Astrocyte (in vitro differentiated cells and primary cell): ENCODE results near the gene ACTA2. TPM values are rescaled to one million over a fixed set of nuclear protein-coding genes. Genes with fewer than 3 reads are reported as not detected.

Experiments
- DNase-seq: peaks from one replicate; pipeline ENCODE4 v3.0.0-alpha.2; 2010; ENCODE audit warnings: low read depth
- FAIRE-seq: peaks from 2 replicates; lab custom pipeline; 2011; peaks lifted over from hg19 to GRCh38; lab: Jason Lieb, UNC
- H2AFZ ChIP-seq: 2 replicates; pipeline ENCODE4 v1.6.0; 2012; ENCODE audit warnings: low read depth, low read length, inconsistent platforms
- H3K27ac ChIP-seq: 2 replicates; pipeline ENCODE4 v1.5.1; 2011; ENCODE audit warnings: low read depth, low read length, inconsistent platforms
- H3K27me3 ChIP-seq: 2 replicates; pipeline ENCODE4 v1.6.0; 2011; ENCODE audit warnings: low read length, inconsistent platforms; ENCODE audit not compliant: insufficient read depth
- H3K36me3 ChIP-seq: 2 replicates; pipeline ENCODE4 v1.5.1; 2011; ENCODE audit warnings: low read length, inconsistent platforms; ENCODE audit not compliant: insufficient read depth
- H3K4me1 ChIP-seq: 2 replicates; pipeline ENCODE4 v1.5.1; 2011; ENCODE audit warnings: low read length, inconsistent platforms; ENCODE audit not compliant: insufficient read depth
- H3K4me2 ChIP-seq: 2 replicates; pipeline ENCODE4 v1.6.0; 2012; ENCODE audit warnings: low read length, inconsistent platforms
- H3K4me3 ChIP-seq: 2 replicates; pipeline ENCODE4 v1.5.1; 2011; ENCODE audit warnings: low read depth, mild to moderate bottlenecking, low read length, inconsistent platforms; ENCODE audit not compliant: insufficient read depth
- H3K79me2 ChIP-seq: 2 replicates; pipeline ENCODE4 v1.6.0; 2012; ENCODE audit warnings: mild to moderate bottlenecking, low read length, inconsistent platforms; ENCODE audit not compliant: insufficient read depth
- H3K9ac ChIP-seq: 2 replicates; pipeline ENCODE4 v1.6.0; 2012; ENCODE audit warnings: mild to moderate bottlenecking, low read length, inconsistent platforms
- H3K9me3 ChIP-seq: 2 replicates; pipeline ENCODE4 v1.5.1; 2012; ENCODE audit warnings: low read depth, mild to moderate bottlenecking, low read length, inconsistent platforms; ENCODE audit not compliant: insufficient read depth
- H4K20me1 ChIP-seq: 2 replicates; pipeline ENCODE4 v1.6.0; 2012; ENCODE audit warnings: low read length, inconsistent platforms; ENCODE audit not compliant: insufficient read depth
- H3K27ac Mint-ChIP-seq: one replicate; pipeline ENCODE4 v1.8.0; 2021; ENCODE audit warnings: mild to moderate bottlenecking, mixed read lengths; ENCODE audit not compliant: unreplicated experiment
- H3K27me3 Mint-ChIP-seq: one replicate; pipeline ENCODE4 v1.8.0; 2021; ENCODE audit warnings: low read depth, mixed read lengths; ENCODE audit not compliant: unreplicated experiment
- H3K36me3 Mint-ChIP-seq: one replicate; pipeline ENCODE4 v1.8.0; 2021; ENCODE audit warnings: low read depth, mixed read lengths; ENCODE audit not compliant: unreplicated experiment
- H3K4me1 Mint-ChIP-seq: one replicate; pipeline ENCODE4 v1.8.0; 2021; ENCODE audit warnings: low read depth, mixed read lengths; ENCODE audit not compliant: unreplicated experiment
- H3K4me3 Mint-ChIP-seq: one replicate; pipeline ENCODE4 v1.8.0; 2021; ENCODE audit warnings: mild to moderate bottlenecking, moderate library complexity, mixed read lengths; ENCODE audit not compliant: unreplicated experiment
- H3K9me3 Mint-ChIP-seq: one replicate; pipeline ENCODE4 v1.8.0; 2021; ENCODE audit warnings: mild to moderate bottlenecking, mixed read lengths; ENCODE audit not compliant: unreplicated experiment
- EZH2 ChIP-seq: IDR thresholded peaks from 2 replicates; pipeline ENCODE4 v1.6.1; 2012; ENCODE audit warnings: mild to moderate bottlenecking, low read length, inconsistent platforms; ENCODE audit not compliant: insufficient read depth
- total RNA-seq: library from RNA; stranded (reverse); gene quantifications from 2 replicates; pipeline ENCODE4 v1.2.1, GENCODE V29; 2021
- TF ChIP-seq, protein P1 (sequence below): IDR thresholded peaks from 2 replicates; pipeline ENCODE4 v1.5.1; 2011; ENCODE audit warnings: low read depth, mild to moderate bottlenecking, inconsistent platforms, low read length, moderate library complexity; ENCODE audit not compliant: insufficient read depth

Gene ACTA2
- total RNA-seq, 1 donor from 2014 or later = 345 TPM

DNA sequence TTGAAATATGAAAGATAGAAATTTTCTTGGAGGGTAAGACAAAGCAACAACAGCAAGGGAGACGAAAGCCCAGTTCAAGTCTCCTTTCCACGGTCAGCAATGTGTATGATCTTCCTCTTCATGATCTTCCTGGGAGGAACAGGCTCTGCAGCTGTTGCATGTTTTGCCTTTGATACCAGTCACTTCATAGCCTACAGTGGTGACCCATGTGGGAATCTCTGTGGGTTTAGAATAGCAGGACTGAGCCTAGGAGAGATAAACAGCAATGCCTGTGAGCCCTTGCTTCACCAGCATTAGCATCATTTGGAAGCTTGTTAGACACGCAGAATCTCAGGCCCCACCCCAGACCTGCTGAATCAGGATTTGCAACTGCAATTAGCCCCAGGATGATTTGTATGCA is 40.7 kb downstream of the ACTA2 start:
- no peak overlapping the region for H3K9ac ChIP-seq
- H3K4me1 ChIP-seq = no peaks in the 10 kb centered on the region
- Mint-ChIP-seq H3K4me3 (no peak overlapping the region), H3K27ac (no peak overlapping the region), H3K4me1 (no peaks in the 10 kb centered on the region), H3K27me3 (peaks cover 3% of the 10 kb centered on the region), H3K36me3 (no peaks in the 10 kb centered on the region), H3K9me3 (no peaks in the 10 kb centered on the region)
- no peaks in the 10 kb centered on the region for H3K9me3 ChIP-seq
- no peak for TF ChIP-seq EZH2
- TF ChIP-seq, protein P1, sequence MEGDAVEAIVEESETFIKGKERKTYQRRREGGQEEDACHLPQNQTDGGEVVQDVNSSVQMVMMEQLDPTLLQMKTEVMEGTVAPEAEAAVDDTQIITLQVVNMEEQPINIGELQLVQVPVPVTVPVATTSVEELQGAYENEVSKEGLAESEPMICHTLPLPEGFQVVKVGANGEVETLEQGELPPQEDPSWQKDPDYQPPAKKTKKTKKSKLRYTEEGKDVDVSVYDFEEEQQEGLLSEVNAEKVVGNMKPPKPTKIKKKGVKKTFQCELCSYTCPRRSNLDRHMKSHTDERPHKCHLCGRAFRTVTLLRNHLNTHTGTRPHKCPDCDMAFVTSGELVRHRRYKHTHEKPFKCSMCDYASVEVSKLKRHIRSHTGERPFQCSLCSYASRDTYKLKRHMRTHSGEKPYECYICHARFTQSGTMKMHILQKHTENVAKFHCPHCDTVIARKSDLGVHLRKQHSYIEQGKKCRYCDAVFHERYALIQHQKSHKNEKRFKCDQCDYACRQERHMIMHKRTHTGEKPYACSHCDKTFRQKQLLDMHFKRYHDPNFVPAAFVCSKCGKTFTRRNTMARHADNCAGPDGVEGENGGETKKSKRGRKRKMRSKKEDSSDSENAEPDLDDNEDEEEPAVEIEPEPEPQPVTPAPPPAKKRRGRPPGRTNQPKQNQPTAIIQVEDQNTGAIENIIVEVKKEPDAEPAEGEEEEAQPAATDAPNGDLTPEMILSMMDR = no peak
- H3K36me3 ChIP-seq = peaks cover 3% of the 10 kb centered on the region
- H3K79me2 ChIP-seq = no peaks in the 10 kb centered on the region
- no peaks in the 10 kb centered on the region for H3K27me3 ChIP-seq
- DNase-seq = no peak
- no peak overlapping the region for H2AFZ ChIP-seq
- H4K20me1 ChIP-seq = no peaks in the 10 kb centered on the region
- H3K4me3 ChIP-seq = no peak overlapping the region
- H3K27ac ChIP-seq = no peak overlapping the region
- no peak overlapping the region for H3K4me2 ChIP-seq
- no peak for FAIRE-seq

DNA sequence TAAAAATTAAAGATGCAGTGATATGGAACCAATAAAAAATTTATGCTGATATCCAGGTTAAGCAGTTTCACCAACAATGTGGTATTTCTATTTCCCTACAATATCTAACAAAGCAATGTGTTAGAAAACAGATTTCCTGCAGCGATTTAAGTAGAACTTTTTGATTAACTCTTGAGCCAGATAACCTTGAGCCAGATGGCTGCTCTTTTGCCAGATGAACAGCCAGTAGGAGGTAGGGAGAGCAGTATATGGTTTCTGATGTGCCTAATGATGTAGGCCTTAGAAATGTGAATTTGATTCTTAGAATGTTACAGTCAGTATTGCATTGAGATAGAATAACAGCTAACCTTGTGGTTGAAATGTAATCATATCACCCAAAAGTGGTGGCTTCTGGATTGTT is 41.5 kb downstream of the ACTA2 start:
- H3K4me1 Mint-ChIP-seq = no peaks in the 10 kb centered on the region
- H3K27me3 Mint-ChIP-seq = peaks cover 3% of the 10 kb centered on the region
- Histone ChIP-seq H3K4me3 (no peak overlapping the region), H4K20me1 (no peaks in the 10 kb centered on the region), H3K9ac (no peak overlapping the region), H3K9me3 (no peaks in the 10 kb centered on the region), H3K27ac (no peak overlapping the region), H3K4me1 (no peaks in the 10 kb centered on the region), H3K36me3 (peaks cover 3% of the 10 kb centered on the region), H3K27me3 (no peaks in the 10 kb centered on the region), H3K4me2 (no peak overlapping the region), H3K79me2 (no peaks in the 10 kb centered on the region), H2AFZ (no peak overlapping the region)
- H3K36me3 Mint-ChIP-seq = no peaks in the 10 kb centered on the region
- H3K9me3 Mint-ChIP-seq = no peaks in the 10 kb centered on the region
- FAIRE-seq = no peak
- no peak overlapping the region for H3K4me3 Mint-ChIP-seq
- no peak overlapping the region for H3K27ac Mint-ChIP-seq
- no peak for DNase-seq
- TF ChIP-seq, protein P1 = no peak

DNA sequence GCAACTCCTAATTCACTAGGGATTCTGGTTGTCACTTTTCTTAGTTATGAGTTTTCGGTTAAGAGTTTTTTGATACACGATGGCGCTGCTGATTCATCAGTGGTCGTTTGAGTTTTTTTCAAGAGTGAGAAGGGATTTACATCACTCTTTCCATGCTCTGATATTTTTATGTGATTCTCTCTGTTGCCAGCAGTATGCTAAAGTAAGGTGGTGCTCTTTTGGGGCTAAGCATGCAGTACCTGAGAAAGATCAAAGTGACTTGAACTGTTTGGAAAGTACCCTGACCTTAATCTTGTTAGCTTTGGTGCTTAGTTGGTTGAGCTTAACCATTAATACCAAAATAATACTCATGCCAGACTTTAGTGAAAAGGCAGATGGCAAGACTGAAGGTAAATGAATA is 44.4 kb downstream of the ACTA2 start:
- no peak overlapping the region for H3K4me2 ChIP-seq
- peaks cover 3% of the 10 kb centered on the region for H3K36me3 ChIP-seq
- H3K36me3 Mint-ChIP-seq = no peaks in the 10 kb centered on the region
- peaks cover 3% of the 10 kb centered on the region for H3K27me3 Mint-ChIP-seq
- no peaks in the 10 kb centered on the region for H4K20me1 ChIP-seq
- H3K27ac ChIP-seq = no peak overlapping the region
- H3K4me3 ChIP-seq = no peak overlapping the region
- H2AFZ ChIP-seq = no peak overlapping the region
- H3K27ac Mint-ChIP-seq = no peak overlapping the region
- DNase-seq (no peak), FAIRE-seq (no peak)
- H3K4me3 Mint-ChIP-seq = no peak overlapping the region
- H3K9ac ChIP-seq = no peak overlapping the region
- no peaks in the 10 kb centered on the region for H3K9me3 ChIP-seq
- H3K4me1 ChIP-seq = no peaks in the 10 kb centered on the region
- H3K9me3 Mint-ChIP-seq = no peaks in the 10 kb centered on the region
- TF ChIP-seq EZH2 = no peak
- TF ChIP-seq, protein P1 = no peak
- H3K79me2 ChIP-seq = no peaks in the 10 kb centered on the region
- H3K27me3 ChIP-seq = no peaks in the 10 kb centered on the region
- no peaks in the 10 kb centered on the region for H3K4me1 Mint-ChIP-seq
